ENCODE measurements around the gene HBE1. TPM values are rescaled to one million over a fixed set of nuclear protein-coding genes. Genes with fewer than 3 reads are reported as not detected.

Gene HBE1
- total and polyA plus RNA-seq, 9 of the 15 experiments (the other 6 are each of a cell fraction or from before 2014, with no cell fraction given), result 612 to 10,250 (median 2,181) TPM

DNA sequence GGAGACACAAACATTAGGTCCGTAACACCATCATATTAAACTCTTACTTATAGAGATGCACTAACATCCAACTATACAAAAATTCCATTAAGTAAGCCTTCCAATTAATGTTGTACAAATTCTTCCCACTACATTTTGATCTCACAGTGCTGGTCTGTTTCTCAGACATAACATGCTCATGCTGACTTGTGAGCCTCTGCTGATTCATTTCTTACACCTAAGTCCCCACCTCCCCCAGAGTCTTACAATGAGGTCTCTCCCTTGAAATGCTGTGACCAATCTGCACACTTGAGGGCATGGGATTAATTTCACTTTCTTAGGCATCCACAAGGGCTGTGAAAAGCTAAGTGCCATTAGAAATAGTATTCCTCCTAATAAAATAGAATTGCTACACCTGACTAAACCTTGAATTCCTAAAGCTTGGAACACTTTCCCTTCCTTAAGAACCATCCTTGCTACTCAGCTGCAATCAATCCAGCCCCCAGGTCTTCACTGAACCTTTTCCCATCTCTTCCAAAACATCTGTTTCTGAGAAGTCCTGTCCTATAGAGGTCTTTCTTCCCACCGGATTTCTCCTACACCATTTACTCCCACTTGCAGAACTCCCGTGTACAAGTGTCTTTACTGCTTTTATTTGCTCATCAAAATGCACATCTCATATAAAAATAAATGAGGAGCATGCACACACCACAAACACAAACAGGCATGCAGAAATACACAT lies 22.1 kb downstream of the HBE1 start (continued):
- TF ChIP-seq, protein P1, sequence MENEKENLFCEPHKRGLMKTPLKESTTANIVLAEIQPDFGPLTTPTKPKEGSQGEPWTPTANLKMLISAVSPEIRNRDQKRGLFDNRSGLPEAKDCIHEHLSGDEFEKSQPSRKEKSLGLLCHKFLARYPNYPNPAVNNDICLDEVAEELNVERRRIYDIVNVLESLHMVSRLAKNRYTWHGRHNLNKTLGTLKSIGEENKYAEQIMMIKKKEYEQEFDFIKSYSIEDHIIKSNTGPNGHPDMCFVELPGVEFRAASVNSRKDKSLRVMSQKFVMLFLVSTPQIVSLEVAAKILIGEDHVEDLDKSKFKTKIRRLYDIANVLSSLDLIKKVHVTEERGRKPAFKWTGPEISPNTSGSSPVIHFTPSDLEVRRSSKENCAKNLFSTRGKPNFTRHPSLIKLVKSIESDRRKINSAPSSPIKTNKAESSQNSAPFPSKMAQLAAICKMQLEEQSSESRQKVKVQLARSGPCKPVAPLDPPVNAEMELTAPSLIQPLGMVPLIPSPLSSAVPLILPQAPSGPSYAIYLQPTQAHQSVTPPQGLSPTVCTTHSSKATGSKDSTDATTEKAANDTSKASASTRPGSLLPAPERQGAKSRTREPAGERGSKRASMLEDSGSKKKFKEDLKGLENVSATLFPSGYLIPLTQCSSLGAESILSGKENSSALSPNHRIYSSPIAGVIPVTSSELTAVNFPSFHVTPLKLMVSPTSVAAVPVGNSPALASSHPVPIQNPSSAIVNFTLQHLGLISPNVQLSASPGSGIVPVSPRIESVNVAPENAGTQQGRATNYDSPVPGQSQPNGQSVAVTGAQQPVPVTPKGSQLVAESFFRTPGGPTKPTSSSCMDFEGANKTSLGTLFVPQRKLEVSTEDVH (IDR thresholded peaks at IDR 0.05; ENCODE audit: low read depth, partially characterized antibody), result peak; percentile 24
- TF ChIP-seq FOS (IDR thresholded peaks at IDR 0.05; ENCODE audit: extremely low read depth, insufficient read length) (no peak), BRD4 (IDR thresholded peaks at IDR 0.05) (no peak), KDM1A (IDR thresholded peaks at IDR 0.05) (no peak; a peak in 1 of 4 replicates), ZNF165 (CRISPR knock-in tag; IDR thresholded peaks at IDR 0.05; ENCODE audit: borderline replicate concordance) (no peak), ZC3H11A (IDR thresholded peaks at IDR 0.05; ENCODE audit: low read depth, low read length) (no peak), KDM4B (IDR thresholded peaks at IDR 0.05; ENCODE audit: borderline replicate concordance in 2 of 2, low read depth in 1 of 2) (no peak), ZC3H8 (IDR thresholded peaks at IDR 0.05) (no peak), TAL1 (IDR thresholded peaks at IDR 0.05) (no peak), PHB2 (IDR thresholded peaks at IDR 0.05; ENCODE audit: low read depth) (no peak), CBFA2T2 (conservative IDR thresholded peaks at IDR 0.05) (no peak), CAMTA2 (CRISPR knock-in tag; conservative IDR thresholded peaks at IDR 0.05) (no peak), ZC3H4 (CRISPR knock-in tag; IDR thresholded peaks at IDR 0.05; ENCODE audit: borderline replicate concordance) (no peak), EWSR1 (IDR thresholded peaks at IDR 0.05; ENCODE audit: borderline replicate concordance, low read depth, partially characterized antibody) (peak; percentile 30), ILF3 (IDR thresholded peaks at IDR 0.05; ENCODE audit: borderline replicate concordance) (peak; percentile 48; the same call in 1 of the 2 replicates), ZNF445 (CRISPR knock-in tag; IDR thresholded peaks at IDR 0.05; ENCODE audit: low read depth) (no peak), MCM5 (IDR thresholded peaks at IDR 0.05; ENCODE audit: low read depth) (no peak), ZSCAN32 (CRISPR knock-in tag; IDR thresholded peaks at IDR 0.05) (no peak), ZNF696 (CRISPR knock-in tag; conservative IDR thresholded peaks at IDR 0.05) (no peak), ZNF224 (CRISPR knock-in tag; IDR thresholded peaks at IDR 0.05) (no peak), ZNF583 (CRISPR knock-in tag; IDR thresholded peaks at IDR 0.05) (no peak)
- TF ChIP-seq, protein P2, sequence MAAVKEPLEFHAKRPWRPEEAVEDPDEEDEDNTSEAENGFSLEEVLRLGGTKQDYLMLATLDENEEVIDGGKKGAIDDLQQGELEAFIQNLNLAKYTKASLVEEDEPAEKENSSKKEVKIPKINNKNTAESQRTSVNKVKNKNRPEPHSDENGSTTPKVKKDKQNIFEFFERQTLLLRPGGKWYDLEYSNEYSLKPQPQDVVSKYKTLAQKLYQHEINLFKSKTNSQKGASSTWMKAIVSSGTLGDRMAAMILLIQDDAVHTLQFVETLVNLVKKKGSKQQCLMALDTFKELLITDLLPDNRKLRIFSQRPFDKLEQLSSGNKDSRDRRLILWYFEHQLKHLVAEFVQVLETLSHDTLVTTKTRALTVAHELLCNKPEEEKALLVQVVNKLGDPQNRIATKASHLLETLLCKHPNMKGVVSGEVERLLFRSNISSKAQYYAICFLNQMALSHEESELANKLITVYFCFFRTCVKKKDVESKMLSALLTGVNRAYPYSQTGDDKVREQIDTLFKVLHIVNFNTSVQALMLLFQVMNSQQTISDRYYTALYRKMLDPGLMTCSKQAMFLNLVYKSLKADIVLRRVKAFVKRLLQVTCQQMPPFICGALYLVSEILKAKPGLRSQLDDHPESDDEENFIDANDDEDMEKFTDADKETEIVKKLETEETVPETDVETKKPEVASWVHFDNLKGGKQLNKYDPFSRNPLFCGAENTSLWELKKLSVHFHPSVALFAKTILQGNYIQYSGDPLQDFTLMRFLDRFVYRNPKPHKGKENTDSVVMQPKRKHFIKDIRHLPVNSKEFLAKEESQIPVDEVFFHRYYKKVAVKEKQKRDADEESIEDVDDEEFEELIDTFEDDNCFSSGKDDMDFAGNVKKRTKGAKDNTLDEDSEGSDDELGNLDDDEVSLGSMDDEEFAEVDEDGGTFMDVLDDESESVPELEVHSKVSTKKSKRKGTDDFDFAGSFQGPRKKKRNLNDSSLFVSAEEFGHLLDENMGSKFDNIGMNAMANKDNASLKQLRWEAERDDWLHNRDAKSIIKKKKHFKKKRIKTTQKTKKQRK (IDR thresholded peaks at IDR 0.05; ENCODE audit: borderline replicate concordance, low read depth, low read length), result no peak
- TF ChIP-seq, protein P3, sequence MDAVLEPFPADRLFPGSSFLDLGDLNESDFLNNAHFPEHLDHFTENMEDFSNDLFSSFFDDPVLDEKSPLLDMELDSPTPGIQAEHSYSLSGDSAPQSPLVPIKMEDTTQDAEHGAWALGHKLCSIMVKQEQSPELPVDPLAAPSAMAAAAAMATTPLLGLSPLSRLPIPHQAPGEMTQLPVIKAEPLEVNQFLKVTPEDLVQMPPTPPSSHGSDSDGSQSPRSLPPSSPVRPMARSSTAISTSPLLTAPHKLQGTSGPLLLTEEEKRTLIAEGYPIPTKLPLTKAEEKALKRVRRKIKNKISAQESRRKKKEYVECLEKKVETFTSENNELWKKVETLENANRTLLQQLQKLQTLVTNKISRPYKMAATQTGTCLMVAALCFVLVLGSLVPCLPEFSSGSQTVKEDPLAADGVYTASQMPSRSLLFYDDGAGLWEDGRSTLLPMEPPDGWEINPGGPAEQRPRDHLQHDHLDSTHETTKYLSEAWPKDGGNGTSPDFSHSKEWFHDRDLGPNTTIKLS (IDR thresholded peaks at IDR 0.05; ENCODE audit: borderline replicate concordance, low read depth), result no peak

All from K562 (cell line).